Uterus (tissue), 2 donors: ENCODE results near the gene LSAMP.

Experiments
- POLR2A ChIP-seq, 2 donors: fragments of 450-650 bp; IDR thresholded peaks; one replicate each; pipeline ENCODE4 v1.6.1; 2016; ENCODE audit warnings: antibody characterized with exemption in 2 of 2, mild to moderate bottlenecking in 1 of 2, moderate library complexity in 1 of 2
- TF ChIP-seq, protein P1 (sequence below), 4 experiments: fragments of 200-600 bp in 2 of 4; fragments of 450-650 bp in 2 of 4; sonication (generic) in 2 of 4; IDR thresholded peaks; one replicate each; pipeline ENCODE4 v1.5.1; 2016 to 2019; ENCODE audit warnings: antibody characterized with exemption in 4 of 4, mild to moderate bottlenecking in 2 of 4, moderate library complexity in 1 of 4

DNA sequence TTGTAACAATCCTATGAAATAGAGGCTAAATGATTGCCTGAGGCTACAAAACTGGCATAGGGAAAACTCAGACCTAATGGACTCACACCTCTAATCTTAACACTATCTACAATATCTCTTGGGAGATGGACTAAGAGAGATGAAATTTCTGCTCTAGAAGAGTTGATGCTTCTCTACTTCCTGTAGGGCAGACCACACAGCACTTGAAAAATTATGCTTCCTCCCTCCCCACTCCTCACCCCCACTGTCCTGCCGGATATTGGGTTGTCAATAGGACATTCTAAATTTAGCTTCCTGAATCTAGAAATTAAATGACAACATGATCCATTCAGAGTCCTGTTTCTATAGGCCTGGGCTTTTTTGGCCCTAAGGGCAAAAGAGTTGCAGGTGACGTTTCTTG, 526.4 kb downstream of the LSAMP start:
- TF ChIP-seq POLR2A (IDR thresholded peaks at IDR 0.05), result no peak
- TF ChIP-seq, protein P1, sequence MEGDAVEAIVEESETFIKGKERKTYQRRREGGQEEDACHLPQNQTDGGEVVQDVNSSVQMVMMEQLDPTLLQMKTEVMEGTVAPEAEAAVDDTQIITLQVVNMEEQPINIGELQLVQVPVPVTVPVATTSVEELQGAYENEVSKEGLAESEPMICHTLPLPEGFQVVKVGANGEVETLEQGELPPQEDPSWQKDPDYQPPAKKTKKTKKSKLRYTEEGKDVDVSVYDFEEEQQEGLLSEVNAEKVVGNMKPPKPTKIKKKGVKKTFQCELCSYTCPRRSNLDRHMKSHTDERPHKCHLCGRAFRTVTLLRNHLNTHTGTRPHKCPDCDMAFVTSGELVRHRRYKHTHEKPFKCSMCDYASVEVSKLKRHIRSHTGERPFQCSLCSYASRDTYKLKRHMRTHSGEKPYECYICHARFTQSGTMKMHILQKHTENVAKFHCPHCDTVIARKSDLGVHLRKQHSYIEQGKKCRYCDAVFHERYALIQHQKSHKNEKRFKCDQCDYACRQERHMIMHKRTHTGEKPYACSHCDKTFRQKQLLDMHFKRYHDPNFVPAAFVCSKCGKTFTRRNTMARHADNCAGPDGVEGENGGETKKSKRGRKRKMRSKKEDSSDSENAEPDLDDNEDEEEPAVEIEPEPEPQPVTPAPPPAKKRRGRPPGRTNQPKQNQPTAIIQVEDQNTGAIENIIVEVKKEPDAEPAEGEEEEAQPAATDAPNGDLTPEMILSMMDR (IDR thresholded peaks at IDR 0.05), result no peak
